ENCODE measurements around the gene MPZL3.
A peak's percentile ranks its signal among the peaks of the same experiment; 100 is the strongest.

Gene MPZL3

DNA sequence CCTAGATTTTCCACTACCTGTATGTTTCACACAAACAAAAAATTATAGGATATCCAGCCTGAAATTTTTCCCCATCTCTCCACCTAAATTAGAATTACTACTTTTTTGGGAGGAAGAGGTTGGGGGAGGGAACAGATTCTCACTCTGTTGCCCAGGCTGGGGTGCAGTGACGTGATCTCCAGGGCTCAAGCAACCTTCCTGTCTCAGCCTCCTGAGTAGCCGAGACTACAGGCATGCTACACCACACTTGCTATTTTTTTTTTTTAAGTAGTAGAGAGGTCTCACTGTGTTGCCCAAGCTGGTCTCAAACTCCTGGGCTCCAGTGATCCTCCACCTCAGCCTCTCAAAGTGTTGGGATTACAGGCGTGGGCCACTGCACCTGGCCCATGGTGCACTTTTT is 36.9 kb downstream of the MPZL3 start:
- DNase-seq (ENCODE audit: low read depth), result no peak
- H3K4me3 ChIP-seq (ENCODE audit: low read depth, low read length), result no peak overlapping the region
- TF ChIP-seq CTCF (IDR thresholded peaks at IDR 0.05; ENCODE audit: low read depth, low read length, missing control alignments), result no peak

DNA sequence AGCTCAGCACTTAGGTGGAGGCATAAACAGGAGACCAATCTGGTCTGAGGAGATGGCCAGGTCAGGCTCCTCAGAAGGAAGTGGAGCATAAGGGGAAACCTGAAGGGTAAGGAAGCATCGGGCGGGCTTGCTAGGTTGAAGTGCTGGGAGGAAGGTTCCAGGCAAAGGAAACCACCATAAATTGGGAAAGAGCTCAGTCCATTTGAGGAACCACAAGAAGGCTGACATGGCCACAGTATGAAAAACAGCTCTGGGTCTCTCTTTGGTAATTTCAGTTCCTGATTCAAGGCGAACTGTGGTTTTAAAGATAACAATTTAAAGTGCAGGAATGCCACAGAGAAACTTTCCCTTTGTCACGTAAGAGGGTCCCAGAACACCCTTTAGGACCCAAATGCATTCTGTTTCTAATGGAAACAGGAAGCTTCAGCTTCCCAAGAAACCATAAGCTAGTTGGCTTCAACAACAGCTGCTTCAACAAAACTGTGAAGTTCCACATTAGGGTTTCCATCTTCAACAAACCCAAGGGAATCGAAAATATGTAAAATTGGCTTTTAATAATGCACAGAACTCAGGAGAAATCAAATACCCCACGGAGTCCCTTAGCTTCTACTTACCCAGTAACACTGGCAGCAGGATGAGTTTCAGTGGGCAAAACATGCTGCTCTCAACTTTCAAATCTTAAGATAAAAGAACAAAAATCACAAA is 37.8 kb downstream of the MPZL3 start:
- DNase-seq (ENCODE audit: low read depth), result peak; percentile 39
- no peak for TF ChIP-seq CTCF (IDR thresholded peaks at IDR 0.05; ENCODE audit: low read depth, low read length, missing control alignments)
- peak overlapping the region; percentile 7; the same call in 1 of the 2 replicates for H3K4me3 ChIP-seq (ENCODE audit: low read depth, low read length)

- no peak overlapping the region for H3K4me3 ChIP-seq (ENCODE audit: low read depth, low read length)
- no peak for TF ChIP-seq CTCF (IDR thresholded peaks at IDR 0.05; ENCODE audit: low read depth, low read length, missing control alignments)
- no peak for DNase-seq (ENCODE audit: low read depth)
Observed at GRCh38 chr11:118213781-118214180, 38.4 kb downstream of the MPZL3 start.

DNA sequence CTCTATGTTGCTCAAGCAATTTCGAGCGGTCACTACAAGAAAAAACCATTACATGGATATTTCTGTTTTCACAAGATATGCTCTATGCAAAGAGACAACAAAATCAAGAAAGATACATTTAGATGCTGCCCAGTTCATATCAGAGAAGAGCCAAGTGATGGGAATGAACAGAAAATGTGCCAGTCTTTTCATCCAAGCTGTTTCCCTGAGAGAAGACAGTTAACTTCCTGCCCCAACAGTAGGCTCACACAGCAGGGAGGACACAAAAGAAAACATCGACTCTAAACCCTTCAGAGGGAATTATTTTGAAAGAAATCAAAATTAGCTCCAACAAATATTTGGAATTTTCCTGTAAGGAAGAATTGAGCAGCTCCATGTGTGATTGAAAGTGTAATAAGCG is 39.0 kb downstream of the MPZL3 start:
- no peak for DNase-seq (ENCODE audit: low read depth)
- no peak for TF ChIP-seq CTCF (IDR thresholded peaks at IDR 0.05; ENCODE audit: low read depth, low read length, missing control alignments)

DNA sequence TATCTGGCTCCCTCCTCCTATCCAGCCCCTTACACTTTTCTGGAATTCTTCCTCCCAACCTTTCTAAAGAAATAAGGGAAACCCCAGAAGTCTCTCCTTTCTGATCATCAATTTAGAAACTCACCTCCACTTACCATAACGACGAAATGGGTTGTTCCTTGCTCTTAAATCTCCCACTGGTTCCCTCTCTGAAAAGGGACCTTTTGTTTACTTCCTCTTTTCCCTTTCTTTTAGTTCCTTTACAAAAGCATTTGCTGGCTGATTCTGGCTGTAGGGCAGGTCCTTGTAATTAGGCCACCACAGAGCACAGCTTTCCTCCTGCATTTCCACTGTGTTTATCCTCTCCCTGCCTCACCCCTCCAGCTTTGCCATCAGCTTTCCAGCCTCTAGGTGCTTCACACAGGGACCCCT is 39.4 kb downstream of the MPZL3 start:
- TF ChIP-seq CTCF (IDR thresholded peaks at IDR 0.05; ENCODE audit: low read depth, low read length, missing control alignments), result no peak
- DNase-seq (ENCODE audit: low read depth), result no peak
- H3K4me3 ChIP-seq (ENCODE audit: low read depth, low read length), result no peak overlapping the region

More for the DNA sequence above, 39.0 kb downstream of the MPZL3 start:
- H3K4me3 ChIP-seq (ENCODE audit: low read depth, low read length), result no peak overlapping the region

GRCh38 chr11:118212131-118212725 is 39.9 kb downstream of the MPZL3 start:
- H3K4me3 ChIP-seq (ENCODE audit: low read depth, low read length), result no peak overlapping the region
- DNase-seq (ENCODE audit: low read depth), result no peak
- TF ChIP-seq CTCF (IDR thresholded peaks at IDR 0.05; ENCODE audit: low read depth, low read length, missing control alignments), result no peak

GRCh38 chr11:118211006-118211405 is 41.2 kb downstream of the MPZL3 start:
- no peak for DNase-seq (ENCODE audit: low read depth)
- no peak for TF ChIP-seq CTCF (IDR thresholded peaks at IDR 0.05; ENCODE audit: low read depth, low read length, missing control alignments)
- H3K4me3 ChIP-seq (ENCODE audit: low read depth, low read length), result no peak overlapping the region

Data from GM12864 (cell line).